Measurements from ENCODE around the gene KYNU. TPM values are rescaled to one million over a fixed set of nuclear protein-coding genes. Genes with fewer than 3 reads are reported as not detected.
"Not testable (repeated sequence)": the region's sequence is repeated elsewhere in the genome, so short reads cannot be mapped to it uniquely, and the experiment has no call there.

The KYNU gene
- total RNA-seq, 1 donor from 2014 or later: 0.53 TPM

- DNase-seq (ENCODE audit: extremely low spot score, unreplicated experiment): no peak
- no peak overlapping the region for H3K4me3 Mint-ChIP-seq
- TF ChIP-seq, protein P1, sequence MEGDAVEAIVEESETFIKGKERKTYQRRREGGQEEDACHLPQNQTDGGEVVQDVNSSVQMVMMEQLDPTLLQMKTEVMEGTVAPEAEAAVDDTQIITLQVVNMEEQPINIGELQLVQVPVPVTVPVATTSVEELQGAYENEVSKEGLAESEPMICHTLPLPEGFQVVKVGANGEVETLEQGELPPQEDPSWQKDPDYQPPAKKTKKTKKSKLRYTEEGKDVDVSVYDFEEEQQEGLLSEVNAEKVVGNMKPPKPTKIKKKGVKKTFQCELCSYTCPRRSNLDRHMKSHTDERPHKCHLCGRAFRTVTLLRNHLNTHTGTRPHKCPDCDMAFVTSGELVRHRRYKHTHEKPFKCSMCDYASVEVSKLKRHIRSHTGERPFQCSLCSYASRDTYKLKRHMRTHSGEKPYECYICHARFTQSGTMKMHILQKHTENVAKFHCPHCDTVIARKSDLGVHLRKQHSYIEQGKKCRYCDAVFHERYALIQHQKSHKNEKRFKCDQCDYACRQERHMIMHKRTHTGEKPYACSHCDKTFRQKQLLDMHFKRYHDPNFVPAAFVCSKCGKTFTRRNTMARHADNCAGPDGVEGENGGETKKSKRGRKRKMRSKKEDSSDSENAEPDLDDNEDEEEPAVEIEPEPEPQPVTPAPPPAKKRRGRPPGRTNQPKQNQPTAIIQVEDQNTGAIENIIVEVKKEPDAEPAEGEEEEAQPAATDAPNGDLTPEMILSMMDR (conservative IDR thresholded peaks at IDR 0.05): no peak
- no peaks in the 10 kb centered on the region for H3K27me3 Mint-ChIP-seq
- no peaks in the 10 kb centered on the region for H3K4me1 Mint-ChIP-seq (ENCODE audit: unreplicated experiment)
- H3K27ac Mint-ChIP-seq: no peak overlapping the region
- H3K36me3 Mint-ChIP-seq: no peaks in the 10 kb centered on the region
- H3K9me3 Mint-ChIP-seq: peaks cover 12% of the 10 kb centered on the region
Measured at GRCh38 chr2:142897807-142898206, 20.3 kb downstream of the KYNU start.

DNA sequence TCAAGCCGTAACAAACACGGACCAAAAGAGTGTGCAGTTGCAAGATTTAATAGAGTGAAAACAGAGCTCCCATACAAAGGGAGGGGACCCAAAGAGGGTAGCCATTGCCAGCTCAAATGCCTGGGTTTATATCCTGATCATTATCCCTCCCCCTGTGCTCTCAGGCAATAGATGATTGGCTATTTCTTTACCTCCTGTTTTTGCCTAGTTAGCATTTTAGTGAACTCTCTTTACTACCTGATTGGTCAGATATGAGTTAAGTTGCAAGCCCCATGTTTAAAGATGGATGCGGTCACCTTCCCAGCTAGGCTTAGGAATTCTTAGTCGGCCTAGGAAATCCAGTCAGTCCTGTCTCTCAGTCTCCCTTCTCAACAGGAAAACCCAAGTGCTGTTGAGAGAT is 22.9 kb downstream of the KYNU start:
- not testable (repeated sequence) for H3K4me1 Mint-ChIP-seq (ENCODE audit: unreplicated experiment); H3K27me3 Mint-ChIP-seq; DNase-seq (ENCODE audit: extremely low spot score, unreplicated experiment); H3K27ac Mint-ChIP-seq; H3K4me3 Mint-ChIP-seq; H3K36me3 Mint-ChIP-seq
- peaks cover 12% of the 10 kb centered on the region for H3K9me3 Mint-ChIP-seq

- TF ChIP-seq, protein P1 (conservative IDR thresholded peaks at IDR 0.05): no peak
- Mint-ChIP-seq H3K9me3 (peaks cover 12% of the 10 kb centered on the region), H3K4me3 (no peak overlapping the region), H3K4me1 (ENCODE audit: unreplicated experiment) (no peaks in the 10 kb centered on the region), H3K27me3 (no peaks in the 10 kb centered on the region), H3K27ac (no peak overlapping the region), H3K36me3 (no peaks in the 10 kb centered on the region)
- no peak for DNase-seq (ENCODE audit: extremely low spot score, unreplicated experiment)
Measured at GRCh38 chr2:142901780-142902179, 24.3 kb downstream of the KYNU start.

- H3K4me1 Mint-ChIP-seq (ENCODE audit: unreplicated experiment); H3K27me3 Mint-ChIP-seq; DNase-seq (ENCODE audit: extremely low spot score, unreplicated experiment); H3K36me3 Mint-ChIP-seq: not testable (repeated sequence)
- peaks cover 14% of the 10 kb centered on the region for H3K9me3 Mint-ChIP-seq
- peak overlapping the region; percentile 90 for H3K27ac Mint-ChIP-seq
- peak overlapping the region; percentile 37 for H3K4me3 Mint-ChIP-seq
Measured at GRCh38 chr2:142903726-142904125, 26.3 kb downstream of the KYNU start.

- peaks cover 5% of the 10 kb centered on the region for H3K9me3 Mint-ChIP-seq
- TF ChIP-seq, protein P1 (conservative IDR thresholded peaks at IDR 0.05): no peak
- peak overlapping the region; percentile 72 for H3K4me3 Mint-ChIP-seq
- no peak for DNase-seq (ENCODE audit: extremely low spot score, unreplicated experiment)
- H3K36me3 Mint-ChIP-seq: no peaks in the 10 kb centered on the region
- H3K27ac Mint-ChIP-seq: peak overlapping the region; percentile 92
- H3K27me3 Mint-ChIP-seq: no peaks in the 10 kb centered on the region
- no peaks in the 10 kb centered on the region for H3K4me1 Mint-ChIP-seq (ENCODE audit: unreplicated experiment)
Measured at GRCh38 chr2:142907653-142908052, 30.2 kb downstream of the KYNU start.

- DNase-seq (ENCODE audit: extremely low spot score, unreplicated experiment): no peak
- H3K27me3 Mint-ChIP-seq: no peaks in the 10 kb centered on the region
- no peaks in the 10 kb centered on the region for H3K4me1 Mint-ChIP-seq (ENCODE audit: unreplicated experiment)
- no peak overlapping the region for H3K27ac Mint-ChIP-seq
- no peak overlapping the region for H3K4me3 Mint-ChIP-seq
- TF ChIP-seq, protein P1 (conservative IDR thresholded peaks at IDR 0.05): no peak
- no peaks in the 10 kb centered on the region for H3K36me3 Mint-ChIP-seq
- peaks cover 4% of the 10 kb centered on the region for H3K9me3 Mint-ChIP-seq
Measured at GRCh38 chr2:142914507-142915313, 37.2 kb downstream of the KYNU start.
